GM21619 (cell line): ENCODE measurements around the gene SMIM9.
A peak's percentile ranks its signal among the peaks of the same experiment; 100 is the strongest.
"Not testable (repeated sequence)": the region's sequence is repeated elsewhere in the genome, so short reads cannot be mapped to it uniquely, and the experiment has no call there.

Source experiments
- ATAC-seq: cut with Tn5 transposase; IDR thresholded peaks from one replicate; pipeline ENCODE4 v1.9.1; 2021; ENCODE audit not compliant: unreplicated experiment

SMIM9 gene

GRCh38 chrX:154816326-154816898, 18.1 kb downstream of the SMIM9 start:
- ATAC-seq: not testable (repeated sequence)

- ATAC-seq: no peak
Observed at GRCh38 chrX:154815274-154815818, 19.1 kb downstream of the SMIM9 start.

DNA sequence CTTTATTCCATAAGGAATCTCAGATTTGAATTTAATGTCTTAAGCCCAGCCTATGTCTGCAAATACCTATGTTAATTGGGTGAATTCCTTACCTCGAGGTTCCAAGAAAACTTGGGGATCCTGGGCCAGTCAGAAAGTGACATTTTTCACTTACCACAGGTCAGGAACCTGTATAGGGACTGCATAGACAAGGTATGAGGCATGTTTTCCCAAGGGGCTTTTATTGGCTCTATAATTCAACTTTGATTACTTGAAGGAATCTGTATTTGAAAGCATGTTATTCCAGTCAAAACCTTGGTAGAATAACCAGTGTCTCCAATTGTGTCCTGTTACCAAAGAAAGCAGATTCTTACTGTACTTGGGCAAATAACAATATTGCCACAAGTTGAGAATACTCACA, 20.7 kb downstream of the SMIM9 start:
- ATAC-seq: no peak

GRCh38 chrX:154812341-154813101, 21.9 kb downstream of the SMIM9 start:
- ATAC-seq: no peak

GRCh38 chrX:154809939-154810665, 24.4 kb downstream of the SMIM9 start:
- ATAC-seq: no peak

DNA sequence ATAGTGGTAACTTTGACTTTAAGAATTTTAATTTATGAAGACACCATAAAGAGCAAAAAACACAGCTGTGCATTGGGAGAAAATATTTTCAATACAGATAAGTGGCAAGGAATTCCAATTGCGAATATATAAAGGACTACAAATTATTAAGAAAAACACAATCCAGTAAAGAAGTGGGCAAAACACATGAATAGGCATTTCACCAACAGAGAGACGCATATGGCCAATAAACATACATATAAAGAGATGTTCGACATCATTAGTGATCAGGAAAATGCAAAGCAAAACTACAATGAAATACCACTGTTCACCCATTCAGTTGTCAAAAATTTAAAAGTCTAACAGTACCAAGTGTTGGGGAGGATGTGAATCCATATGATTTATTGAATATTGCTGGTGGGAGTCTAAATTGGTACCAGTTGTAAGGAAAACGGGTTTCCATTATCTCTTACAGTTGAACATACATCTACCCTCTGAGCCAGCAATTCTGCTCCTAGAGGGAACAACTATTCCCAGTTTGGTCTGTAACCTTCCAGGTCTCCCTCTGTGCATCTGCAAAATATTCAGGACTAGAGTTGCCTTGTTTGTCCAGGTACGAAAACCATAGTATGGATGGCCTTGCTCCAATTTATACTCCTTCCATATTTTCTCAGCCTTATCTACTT, 27.5 kb downstream of the SMIM9 start:
- ATAC-seq: no peak

GRCh38 chrX:154805696-154806091, 28.8 kb downstream of the SMIM9 start:
- no peak for ATAC-seq

DNA sequence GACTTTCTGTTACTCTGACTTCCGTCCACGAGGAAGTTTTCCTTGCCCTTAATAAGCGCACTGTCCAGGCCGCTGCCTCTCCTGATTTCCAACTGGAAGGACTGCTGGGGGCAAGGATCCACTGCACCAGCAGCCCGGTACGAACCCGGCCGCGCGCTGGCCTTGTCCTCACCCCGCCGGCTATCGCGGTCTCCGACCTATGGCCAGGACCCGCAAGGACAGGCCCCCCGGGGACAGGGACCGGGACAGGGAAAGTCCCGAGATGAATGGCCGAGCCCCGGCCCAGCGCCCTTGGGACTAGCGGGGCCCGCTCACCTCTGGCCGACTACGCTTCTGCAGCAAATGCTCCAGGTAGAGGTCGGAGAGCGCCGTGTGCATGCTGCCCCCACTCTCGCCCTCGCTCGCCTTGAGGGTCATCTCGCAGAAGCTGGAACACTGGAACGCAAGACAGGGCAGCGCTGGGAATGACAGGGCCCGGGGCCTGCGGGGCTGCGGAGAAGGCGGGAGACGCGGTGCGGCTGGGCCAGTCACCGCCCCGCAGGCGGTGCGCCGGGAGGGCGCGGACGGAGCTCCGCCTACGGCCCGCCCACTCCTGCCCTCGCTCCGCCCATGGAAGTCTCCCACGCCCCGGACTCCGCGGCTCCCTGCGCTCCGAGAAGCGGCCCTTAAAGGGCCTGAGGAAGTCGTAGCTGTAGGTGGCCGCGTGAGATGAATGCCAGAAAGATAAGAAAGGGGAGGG, 29.3 kb downstream of the SMIM9 start, which contains the start of gene MPP1:
Gene MPP1 (minus strand): TSS at position 529 of the 739 bp plus-strand sequence. CDS start 112 bp downstream, at position 417.
- peak; percentile 93 for ATAC-seq

- ATAC-seq: no peak
Observed at GRCh38 chrX:154804261-154804956, 30.1 kb downstream of the SMIM9 start.

GRCh38 chrX:154802947-154803346, 31.5 kb downstream of the SMIM9 start:
- ATAC-seq: no peak

GRCh38 chrX:154800478-154801210, 33.8 kb downstream of the SMIM9 start:
- no peak for ATAC-seq

GRCh38 chrX:154799556-154800348, 34.7 kb downstream of the SMIM9 start:
- no peak for ATAC-seq

GRCh38 chrX:154797006-154797405, 37.5 kb downstream of the SMIM9 start:
- no peak for ATAC-seq

DNA sequence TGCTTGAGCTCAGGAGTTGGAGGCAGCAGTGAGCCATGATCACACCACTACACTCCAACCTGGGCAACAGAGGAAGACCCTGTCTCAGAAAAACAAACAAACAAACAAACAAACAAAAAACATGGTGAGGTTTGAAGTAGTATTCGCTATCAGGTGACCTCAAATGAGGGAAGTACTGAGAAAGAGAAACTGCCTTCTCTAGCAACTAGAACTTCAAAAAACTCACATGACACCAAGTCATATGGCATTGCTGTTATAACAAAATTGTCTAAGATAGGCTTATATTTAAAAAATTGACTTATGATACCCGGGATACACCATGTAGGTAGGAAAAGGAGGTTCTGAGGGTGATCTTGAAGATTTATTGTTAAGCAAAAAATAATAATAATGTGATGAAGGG, 39.4 kb downstream of the SMIM9 start:
- ATAC-seq: no peak

DNA sequence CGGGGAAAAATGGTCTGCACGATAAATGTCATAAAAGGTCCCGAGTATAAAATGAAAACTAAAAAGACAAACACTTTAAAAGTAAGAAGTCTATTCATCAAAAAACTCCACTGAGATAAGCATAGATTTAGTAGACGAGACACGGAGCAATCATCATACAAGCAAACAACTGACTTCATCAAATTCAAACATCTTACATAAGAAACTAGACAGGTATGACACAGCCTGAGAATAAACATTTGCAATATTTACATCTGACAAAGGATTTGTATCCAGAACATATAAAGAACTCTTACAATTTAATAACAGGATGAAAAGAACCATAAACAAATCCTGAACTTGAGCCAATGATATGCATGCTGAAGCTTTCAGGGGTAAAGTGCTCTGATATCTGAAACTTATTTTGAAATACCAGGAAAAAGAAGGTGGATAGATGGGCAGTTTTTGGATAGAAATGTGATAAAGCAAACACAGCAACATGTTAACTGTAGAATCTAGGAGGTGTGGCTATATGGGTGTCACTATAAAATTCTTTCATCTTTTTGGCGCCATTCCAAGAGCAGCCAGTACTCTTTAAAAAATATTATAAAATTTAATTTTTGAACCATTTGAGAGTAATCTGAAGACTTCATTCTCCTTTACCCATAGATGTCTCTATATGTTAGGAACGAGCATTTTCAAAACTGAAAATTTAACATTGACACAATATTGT, 41.2 kb downstream of the SMIM9 start:
- ATAC-seq: no peak

DNA sequence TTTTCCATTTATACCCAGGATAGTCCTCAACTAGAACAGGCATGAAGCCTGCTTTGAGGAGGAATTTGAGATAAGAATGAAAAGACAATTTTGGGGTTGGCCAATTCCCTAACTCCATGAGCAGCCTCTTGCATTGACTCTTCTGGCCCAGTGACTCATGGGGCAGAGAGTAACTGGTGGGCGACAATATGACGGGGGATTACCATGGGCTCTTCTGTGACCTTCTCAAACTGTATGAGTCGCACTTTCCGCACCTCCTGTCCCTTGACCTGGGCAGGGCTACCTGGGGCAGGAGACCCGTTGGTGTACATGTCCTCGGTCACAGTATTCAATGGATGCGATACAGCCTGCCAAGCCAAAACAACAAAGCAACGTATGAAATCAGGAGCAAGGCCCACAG, 42.5 kb downstream of the SMIM9 start:
- ATAC-seq: no peak

DNA sequence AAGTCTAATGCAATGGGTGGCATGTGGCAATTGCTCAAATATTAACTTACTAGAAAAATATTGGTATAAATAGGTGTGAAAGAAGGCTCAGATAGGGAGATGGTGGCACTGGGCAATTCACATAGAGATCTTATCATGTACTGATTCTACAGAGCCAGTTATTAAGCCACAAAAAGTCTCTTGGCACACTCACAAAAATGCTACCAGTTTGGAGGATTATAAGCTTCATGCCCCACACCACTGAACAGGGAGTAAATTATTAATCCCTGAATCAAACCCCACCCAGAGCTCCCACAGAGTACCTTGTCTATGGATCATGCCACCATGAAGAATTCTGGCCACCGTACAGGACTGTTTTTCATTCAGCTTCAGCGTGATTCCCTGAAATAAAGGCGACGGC, 43.0 kb downstream of the SMIM9 start:
- ATAC-seq: no peak

- no peak for ATAC-seq
Observed at GRCh38 chrX:154785716-154786115, 48.7 kb downstream of the SMIM9 start.
